GM23248 (cell line): ENCODE measurements around the gene ABL1.

Experiments used
- EZH2 ChIP-seq: fragments of 200-600 bp; sonication (generic); IDR thresholded peaks from 2 replicates; pipeline ENCODE4 v1.6.1; 2018; ENCODE audit warnings: antibody characterized with exemption, mild to moderate bottlenecking; ENCODE audit not compliant: insufficient read depth, poor library complexity, severe bottlenecking
- EZH2phosphoT487 ChIP-seq: fragments of 200-600 bp; sonication (generic); IDR thresholded peaks from 2 replicates; pipeline ENCODE4 v1.6.1; 2018; ENCODE audit warnings: antibody characterized with exemption, moderate library complexity, mild to moderate bottlenecking, low read depth; ENCODE audit not compliant: insufficient read depth

GRCh38 chr9:130932255-130933079 is 97.4 kb downstream of the ABL1 start:
- TF ChIP-seq EZH2, result no peak
- TF ChIP-seq EZH2phosphoT487, result no peak
